Liver (tissue), 3 donors: ENCODE data around the gene TMEM200A.

Experiments used
- ATF3 ChIP-seq: IDR thresholded peaks from 2 replicates; pipeline ENCODE4 v1.6.1; 2016; ENCODE audit warnings: antibody characterized with exemption
- CTCF ChIP-seq: fragments of 150-350 bp; IDR thresholded peaks from 2 replicates; pipeline ENCODE4 v1.5.1; 2017; ENCODE audit warnings: improper control_type of control experiment, low read depth, low read length; ENCODE audit not compliant: missing input control
- GABPA ChIP-seq, 2 donors: IDR thresholded peaks in 1 of 2; conservative IDR thresholded peaks in 1 of 2; 2 replicates each; pipeline ENCODE4 v1.6.1; 2016; ENCODE audit warnings: antibody characterized with exemption in 2 of 2, mild to moderate bottlenecking in 1 of 2, moderate library complexity in 1 of 2
- MAX ChIP-seq: IDR thresholded peaks from 2 replicates; pipeline ENCODE4 v1.6.1; 2016; ENCODE audit warnings: antibody characterized with exemption
- NR2F2 ChIP-seq: IDR thresholded peaks from 2 replicates; pipeline ENCODE4 v1.6.1; 2016; ENCODE audit warnings: antibody characterized with exemption
- RAD21 ChIP-seq, 2 donors: IDR thresholded peaks; 2 replicates each; pipeline ENCODE4 v1.6.1; 2016; ENCODE audit warnings: antibody characterized with exemption in 2 of 2, mild to moderate bottlenecking in 2 of 2
- TAF1 ChIP-seq: conservative IDR thresholded peaks from 2 replicates; pipeline ENCODE4 v1.6.1; 2016; ENCODE audit warnings: antibody characterized with exemption, mild to moderate bottlenecking
- YY1 ChIP-seq: IDR thresholded peaks from 2 replicates; pipeline ENCODE4 v1.6.1; 2016; ENCODE audit warnings: antibody characterized with exemption, mild to moderate bottlenecking
- TF ChIP-seq, protein P1 (sequence below): IDR thresholded peaks from 2 replicates; pipeline ENCODE4 v1.6.1; 2016; ENCODE audit warnings: antibody characterized with exemption
- donor health status: healthy.
- donor health status: healthy.

DNA sequence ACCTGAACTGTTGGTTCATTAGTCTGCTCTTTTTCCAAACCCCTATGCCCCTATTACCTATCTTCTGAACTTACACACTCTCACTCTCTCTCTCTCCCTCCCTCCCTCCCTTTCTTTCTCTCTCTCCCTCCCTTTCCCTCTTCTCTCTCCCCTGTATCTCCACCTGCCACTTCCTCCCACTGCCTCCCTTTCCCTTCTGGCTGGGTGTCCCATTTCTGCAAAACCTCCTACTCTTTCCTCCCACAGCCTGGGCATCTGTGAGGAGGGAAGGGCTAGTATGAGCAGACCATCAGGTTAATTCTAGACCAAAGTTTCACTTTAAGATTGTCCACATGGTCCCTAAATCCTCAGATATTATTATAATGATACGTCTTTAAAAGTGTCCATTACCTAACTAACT lies 95.1 kb downstream of the TMEM200A start:
- TF ChIP-seq CTCF (no peak), NR2F2 (no peak), ATF3 (no peak), YY1 (no peak), RAD21 (IDR thresholded peaks at IDR 0.05) (no peak), MAX (no peak), GABPA (IDR thresholded peaks at IDR 0.05 in 1 of 2, conservative IDR thresholded peaks at IDR 0.05 in 1 of 2) (no peak), TAF1 (no peak)
- TF ChIP-seq, protein P1, sequence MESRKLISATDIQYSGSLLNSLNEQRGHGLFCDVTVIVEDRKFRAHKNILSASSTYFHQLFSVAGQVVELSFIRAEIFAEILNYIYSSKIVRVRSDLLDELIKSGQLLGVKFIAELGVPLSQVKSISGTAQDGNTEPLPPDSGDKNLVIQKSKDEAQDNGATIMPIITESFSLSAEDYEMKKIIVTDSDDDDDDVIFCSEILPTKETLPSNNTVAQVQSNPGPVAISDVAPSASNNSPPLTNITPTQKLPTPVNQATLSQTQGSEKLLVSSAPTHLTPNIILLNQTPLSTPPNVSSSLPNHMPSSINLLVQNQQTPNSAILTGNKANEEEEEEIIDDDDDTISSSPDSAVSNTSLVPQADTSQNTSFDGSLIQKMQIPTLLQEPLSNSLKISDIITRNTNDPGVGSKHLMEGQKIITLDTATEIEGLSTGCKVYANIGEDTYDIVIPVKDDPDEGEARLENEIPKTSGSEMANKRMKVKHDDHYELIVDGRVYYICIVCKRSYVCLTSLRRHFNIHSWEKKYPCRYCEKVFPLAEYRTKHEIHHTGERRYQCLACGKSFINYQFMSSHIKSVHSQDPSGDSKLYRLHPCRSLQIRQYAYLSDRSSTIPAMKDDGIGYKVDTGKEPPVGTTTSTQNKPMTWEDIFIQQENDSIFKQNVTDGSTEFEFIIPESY, result no peak
